Neuronal stem cell (in vitro differentiated cells): ENCODE results near the gene AKAP5.

ENCODE experiments used
- DNase-seq: peaks from one replicate; pipeline ENCODE4 v3.0.0-alpha.2; 2013; ENCODE audit warnings: low spot score
- H2AFZ ChIP-seq: one replicate; pipeline ENCODE4 v1.6.1; 2013; ENCODE audit warnings: mild to moderate bottlenecking, low read length, inconsistent platforms
- H2AK5ac ChIP-seq: 2 replicates; pipeline ENCODE4 v1.6.1; 2013; ENCODE audit warnings: low read depth, mild to moderate bottlenecking, inconsistent platforms, low read length, moderate library complexity, mixed read lengths
- H2BK120ac ChIP-seq: 2 replicates; pipeline ENCODE4 v1.6.1; 2013; ENCODE audit warnings: low read depth, mild to moderate bottlenecking, inconsistent platforms, low read length, moderate library complexity, mixed read lengths
- H2BK12ac ChIP-seq: one replicate; pipeline ENCODE4 v1.6.1; 2013; ENCODE audit warnings: low read length, inconsistent platforms
- H2BK15ac ChIP-seq: 2 replicates; pipeline ENCODE4 v1.6.1; 2013; ENCODE audit warnings: mild to moderate bottlenecking, low read length, inconsistent platforms, mixed read lengths
- H2BK5ac ChIP-seq: one replicate; pipeline ENCODE4 v1.6.1; 2013; ENCODE audit warnings: inconsistent platforms, mild to moderate bottlenecking, low read length, moderate library complexity
- H3K14ac ChIP-seq: one replicate; pipeline ENCODE4 v1.6.1; 2013; ENCODE audit warnings: low read length, inconsistent platforms
- H3K18ac ChIP-seq: 2 replicates; pipeline ENCODE4 v1.6.1; 2013; ENCODE audit warnings: low read length, inconsistent platforms
- H3K23ac ChIP-seq: 2 replicates; pipeline ENCODE4 v1.6.1; 2013; ENCODE audit warnings: low read depth, mild to moderate bottlenecking, mixed read lengths, low read length, inconsistent platforms; ENCODE audit not compliant: poor library complexity
- H3K27ac ChIP-seq: replicated peaks from 3 replicates; pipeline ENCODE4 v1.5.1; 2013; ENCODE audit warnings: low read length, inconsistent platforms
- H3K27me3 ChIP-seq, 3 experiments: 2 replicates each; pipeline ENCODE4 v1.6.1; 2013; ENCODE audit warnings: low read length in 3 of 3, mild to moderate bottlenecking in 2 of 3, inconsistent platforms in 1 of 3, low read depth in 1 of 3, mixed read lengths in 1 of 3, moderate library complexity in 1 of 3; ENCODE audit not compliant: control insufficient read depth in 3 of 3, insufficient read depth in 3 of 3
- H3K36me3 ChIP-seq, 2 donors: replicated peaks in 1 of 2; 2 replicates each; pipeline ENCODE4 v1.6.1; 2013; ENCODE audit warnings: low read length in 2 of 2; ENCODE audit not compliant: control insufficient read depth in 2 of 2, insufficient read depth in 2 of 2
- H3K4ac ChIP-seq: 2 replicates; pipeline ENCODE4 v1.6.1; 2013; ENCODE audit warnings: inconsistent platforms, mild to moderate bottlenecking, low read length, moderate library complexity
- H3K4me1 ChIP-seq, 2 donors: 1 replicate in 1 of 2; 2 replicates in 1 of 2; pipeline ENCODE4 v1.6.1; 2013; ENCODE audit warnings: low read length in 2 of 2, low read depth in 1 of 2; ENCODE audit not compliant: control insufficient read depth in 2 of 2, insufficient read depth in 1 of 2
- H3K4me2 ChIP-seq: one replicate; pipeline ENCODE4 v1.6.1; 2013; ENCODE audit warnings: mild to moderate bottlenecking, low read length, inconsistent platforms; ENCODE audit not compliant: insufficient read depth, poor library complexity, severe bottlenecking
- H3K4me3 ChIP-seq, 2 donors: 2 replicates each; pipeline ENCODE4 v1.5.1; 2013; ENCODE audit warnings: low read length in 2 of 2, mild to moderate bottlenecking in 2 of 2, inconsistent platforms in 1 of 2, moderate library complexity in 1 of 2
- H3K79me1 ChIP-seq: one replicate; pipeline ENCODE4 v1.6.1; 2013; ENCODE audit warnings: low read depth, mild to moderate bottlenecking, inconsistent platforms, low read length, moderate library complexity
- H3K9ac ChIP-seq: one replicate; pipeline ENCODE4 v1.6.1; 2013; ENCODE audit warnings: mild to moderate bottlenecking, low read depth, low read length, inconsistent platforms; ENCODE audit not compliant: poor library complexity
- H3K9me3 ChIP-seq, 2 donors: replicated peaks in 1 of 2; 2 replicates each; pipeline versions ENCODE3 to v1.6.1; 2013; ENCODE audit warnings: low read length in 2 of 2, mild to moderate bottlenecking in 2 of 2, inconsistent platforms in 1 of 2, low read depth in 1 of 2, mixed read lengths in 1 of 2, moderate library complexity in 1 of 2; ENCODE audit not compliant: control insufficient read depth in 2 of 2, insufficient read depth in 1 of 2
- H4K8ac ChIP-seq: one replicate; pipeline ENCODE4 v1.6.1; 2013; ENCODE audit warnings: low read depth, mild to moderate bottlenecking, inconsistent platforms, low read length, moderate library complexity
- H4K91ac ChIP-seq: one replicate; pipeline ENCODE4 v1.6.1; 2013; ENCODE audit warnings: low read length, low read depth, mild to moderate bottlenecking, inconsistent platforms; ENCODE audit not compliant: poor library complexity
- WGBS, 2 donors: extraction: QIAGEN DNeasy Blood & Tissue Kit; methylation state at CpG; one replicate each; pipeline ENCODE4 v1.1.7; 2013; ENCODE audit warnings: missing lambda C conversion rate in 2 of 2, mixed read lengths in 1 of 2; ENCODE audit not compliant: insufficient read length in 2 of 2, insufficient replicate concordance in 1 of 2; ENCODE audit errors: extremely low coverage in 2 of 2; 5-methylcytosine and 5-hydroxymethylcytosine counted together

Gene AKAP5

GRCh38 chr14:64439141-64439540, 26.2 kb upstream of the AKAP5 start:
- Histone ChIP-seq H3K79me1 (no peaks in the 10 kb centered on the region), H3K27ac (no peak overlapping the region), H2BK12ac (no peak overlapping the region), H3K4me2 (no peak overlapping the region), H3K4me3 (no peak overlapping the region), H4K91ac (no peak overlapping the region), H2BK120ac (no peak overlapping the region), H3K14ac (no peak overlapping the region), H2AK5ac (no peak overlapping the region), H4K8ac (no peak overlapping the region), H3K4ac (no peak overlapping the region), H2BK5ac (no peak overlapping the region), H3K9ac (no peak overlapping the region), H2BK15ac (no peak overlapping the region), H3K36me3 (peaks cover 33 to 91% of the 10 kb centered on the region in 2 donors), H2AFZ (no peak overlapping the region), H3K4me1 (no peaks in the 10 kb centered on the region), H3K9me3 (no peaks in the 10 kb centered on the region), H3K18ac (no peak overlapping the region), H3K23ac (no peak overlapping the region), H3K27me3 (no peaks in the 10 kb centered on the region)
- WGBS, 2 donors = no CpG with 5 or more reads among the region's 6 CpGs
- no peak for DNase-seq

- Histone ChIP-seq H3K23ac (no peak overlapping the region), H3K4ac (no peak overlapping the region), H3K79me1 (no peaks in the 10 kb centered on the region), H3K4me2 (no peak overlapping the region), H4K91ac (no peak overlapping the region), H3K4me3 (no peak overlapping the region), H3K36me3 (peaks cover 36 to 93% of the 10 kb centered on the region in 2 donors), H3K27ac (no peak overlapping the region), H3K14ac (no peak overlapping the region), H3K27me3 (no peaks in the 10 kb centered on the region), H2BK15ac (no peak overlapping the region), H2AK5ac (no peak overlapping the region), H2BK5ac (no peak overlapping the region), H2BK12ac (no peak overlapping the region), H4K8ac (no peak overlapping the region), H3K9me3 (no peaks in the 10 kb centered on the region), H3K9ac (no peak overlapping the region), H3K4me1 (peaks cover 0 to 3% of the 10 kb centered on the region in 2 donors), H3K18ac (no peak overlapping the region), H2BK120ac (no peak overlapping the region), H2AFZ (no peak overlapping the region)
- no peak for DNase-seq
- WGBS, 2 donors = no CpG with 5 or more reads among the region's 3 CpGs
These were observed 24.8 kb upstream of the AKAP5 start for GRCh38 chr14:64440494-64440893.

GRCh38 chr14:64442300-64442988, 22.9 kb upstream of the AKAP5 start:
- WGBS, 2 donors = no CpG with 5 or more reads among the region's 17 CpGs
- no peak overlapping the region for H2BK12ac ChIP-seq

GRCh38 chr14:64444140-64444539, 21.2 kb upstream of the AKAP5 start:
- Histone ChIP-seq H3K4me1 (peaks cover 0 to 5% of the 10 kb centered on the region in 2 donors), H3K4ac (no peak overlapping the region), H3K27ac (no peak overlapping the region), H3K9ac (no peak overlapping the region), H3K4me2 (no peak overlapping the region), H2BK5ac (no peak overlapping the region), H2BK120ac (no peak overlapping the region), H2BK15ac (no peak overlapping the region), H4K8ac (no peak overlapping the region), H3K18ac (no peak overlapping the region), H3K14ac (no peak overlapping the region), H2AFZ (no peak overlapping the region), H3K36me3 (peaks cover 23 to 90% of the 10 kb centered on the region in 2 donors), H3K79me1 (no peaks in the 10 kb centered on the region), H3K23ac (no peak overlapping the region), H4K91ac (no peak overlapping the region), H3K27me3 (no peaks in the 10 kb centered on the region), H2BK12ac (no peak overlapping the region), H3K4me3 (no peak overlapping the region), H3K9me3 (no peaks in the 10 kb centered on the region), H2AK5ac (no peak overlapping the region)
- no CpG with 5 or more reads among the region's 11 CpGs for WGBS, 2 donors
- no peak for DNase-seq

More at GRCh38 chr14:64442300-64442988, 22.9 kb upstream of the AKAP5 start:
- no peaks in the 10 kb centered on the region for H3K79me1 ChIP-seq
- H2BK120ac ChIP-seq = no peak overlapping the region
- H3K18ac ChIP-seq = no peak overlapping the region
- DNase-seq = no peak
- H3K4me2 ChIP-seq = no peak overlapping the region
- H2BK15ac ChIP-seq = no peak overlapping the region
- no peaks in the 10 kb centered on the region for H3K27me3 ChIP-seq
- peaks cover 0 to 5% of the 10 kb centered on the region in 2 donors for H3K4me1 ChIP-seq
- no peak overlapping the region for H4K8ac ChIP-seq
- H3K27ac ChIP-seq = no peak overlapping the region
- no peak overlapping the region for H3K9ac ChIP-seq
- H3K23ac ChIP-seq = no peak overlapping the region
- no peak overlapping the region for H2AFZ ChIP-seq
- H2AK5ac ChIP-seq = no peak overlapping the region
- no peak overlapping the region for H3K4me3 ChIP-seq
- no peak overlapping the region for H4K91ac ChIP-seq
- peaks cover 32 to 92% of the 10 kb centered on the region in 2 donors for H3K36me3 ChIP-seq
- no peak overlapping the region for H2BK5ac ChIP-seq
- H3K14ac ChIP-seq = no peak overlapping the region
- no peak overlapping the region for H3K4ac ChIP-seq
- H3K9me3 ChIP-seq = no peaks in the 10 kb centered on the region
